HCT116 (cell line): ENCODE results near the gene SGF29. TPM values are rescaled to one million over a fixed set of nuclear protein-coding genes. Genes with fewer than 3 reads are reported as not detected.
A peak's percentile ranks its signal among the peaks of the same experiment; 100 is the strongest.
"Not testable (repeated sequence)": the region's sequence is repeated elsewhere in the genome, so short reads cannot be mapped to it uniquely, and the experiment has no call there.

Experiments
- ATAC-seq: fragments of 200-7000 bp; cut with Tn5 transposase; 2 replicates; pipeline ENCODE4 v1.9.1; 2020; ENCODE audit warnings: mild to moderate bottlenecking, moderate library complexity
- BruUV-seq: library from RNA; stranded (reverse); fragments of 400-500 nt; replicated peaks from 2 replicates; lab custom pipeline; 2021; lab: Mats Ljungman, UMichigan
- CTCF ChIA-PET: fragments of 300-600 bp; sonication (Branson Sonifier 250); formaldehyde crosslinking; loops from one replicate; lab custom pipeline; 2021; ENCODE audit warnings: antibody characterized with exemption; lab: Charles Lee
- POLR2A ChIA-PET: fragments of 300-600, 350-600 bp; sonication (Branson Sonifier 250); formaldehyde crosslinking; loops from one replicate; lab custom pipeline; 2021; ENCODE audit warnings: antibody characterized with exemption; lab: Charles Lee
- RAD21 ChIA-PET, 2 experiments: fragments of 300-600 bp; sonication (Branson Sonifier 250); formaldehyde crosslinking; loops; one replicate each; lab custom pipeline; 2023; ENCODE audit warnings: low total read pairs in 2 of 2; ENCODE audit not compliant: uncharacterized antibody in 2 of 2, unreplicated experiment in 2 of 2, low non-redundant PET in 1 of 2; lab: Charles Lee
- DNase-seq: peaks from one replicate; pipeline ENCODE4 v3.0.0-alpha.2; 2010; ENCODE audit warnings: low read depth, low spot score
- H2AFZ ChIP-seq: fragments of 200-600 bp; shearing (Covaris generic), sonication (generic); 2 replicates; pipeline ENCODE4 v1.6.1; 2017; ENCODE audit warnings: low read depth, mixed run types, mixed read lengths, antibody characterized with exemption, low read length; ENCODE audit not compliant: poor library complexity, severe bottlenecking
- H3K27ac ChIP-seq: 2 replicates; pipeline ENCODE4 v1.5.1; 2012; ENCODE audit warnings: low read depth, low read length
- H3K27me3 ChIP-seq: fragments of 200-600 bp; sonication (generic); 2 replicates; pipeline ENCODE4 v1.6.1; 2016; ENCODE audit warnings: mixed run types, low read length, mixed read lengths; ENCODE audit not compliant: insufficient read depth
- H3K36me3 ChIP-seq, 2 experiments: fragments of 200-500 bp in 1 of 2; fragments of 200-600 bp in 1 of 2; sonication (Bioruptor generic) in 1 of 2; sonication (generic) in 1 of 2; 2 replicates each; pipeline versions ENCODE4 v1.5.1 to v1.6.1; 2014 to 2016; ENCODE audit warnings: low read length in 2 of 2, inconsistent platforms in 1 of 2, mixed read lengths in 1 of 2, mixed run types in 1 of 2; ENCODE audit not compliant: insufficient read depth in 2 of 2, control insufficient read depth in 1 of 2
- H3K4me1 ChIP-seq, 2 experiments: fragments of 200-600 bp in 1 of 2; sonication (generic) in 1 of 2; 2 replicates each; pipeline versions ENCODE4 v1.5.1 to v1.6.1; 2012 to 2017; ENCODE audit warnings: low read length in 2 of 2, inconsistent platforms in 1 of 2, mild to moderate bottlenecking in 1 of 2, mixed read lengths in 1 of 2, mixed run types in 1 of 2, moderate library complexity in 1 of 2; ENCODE audit not compliant: insufficient read depth in 2 of 2, control insufficient read depth in 1 of 2
- H3K4me2 ChIP-seq: fragments of 200-600 bp; sonication (generic); 2 replicates; pipeline ENCODE4 v1.6.1; 2017; ENCODE audit warnings: mixed run types, low read length, mixed read lengths
- H3K4me3 ChIP-seq, 2 experiments: fragments of 200-600 bp in 1 of 2; sonication (generic) in 1 of 2; replicated peaks in 1 of 2; 2 replicates each; pipeline ENCODE4 v1.5.1; 2011 to 2016; ENCODE audit warnings: low read length in 2 of 2, control low read depth in 1 of 2, low read depth in 1 of 2, mild to moderate bottlenecking in 1 of 2, mixed read lengths in 1 of 2, mixed run types in 1 of 2
- H3K79me2 ChIP-seq: fragments of 200-600 bp; sonication (generic); 2 replicates; pipeline ENCODE4 v1.6.1; 2017; ENCODE audit warnings: mild to moderate bottlenecking, mixed run types, low read length, moderate library complexity, mixed read lengths; ENCODE audit not compliant: insufficient read depth
- H3K9ac ChIP-seq: fragments of 200-600 bp; sonication (generic); 2 replicates; pipeline ENCODE4 v1.6.1; 2016; ENCODE audit warnings: low read length, mixed read lengths
- H3K9me2 ChIP-seq: fragments of 200-600 bp; sonication (generic), shearing (Covaris generic); 2 replicates; pipeline ENCODE4 v1.6.1; 2017; ENCODE audit warnings: mixed run types, mild to moderate bottlenecking, moderate library complexity; ENCODE audit not compliant: insufficient read depth
- H3K9me3 ChIP-seq, 2 experiments: fragments of 200-500 bp in 1 of 2; fragments of 200-600 bp in 1 of 2; sonication (Bioruptor generic) in 1 of 2; sonication (generic) in 1 of 2; 2 replicates each; pipeline ENCODE4 v1.6.1; 2014 to 2017; ENCODE audit warnings: low read length in 2 of 2, mixed read lengths in 2 of 2, inconsistent platforms in 1 of 2, low read depth in 1 of 2, mild to moderate bottlenecking in 1 of 2, mixed run types in 1 of 2, moderate library complexity in 1 of 2; ENCODE audit not compliant: control insufficient read depth in 1 of 2, insufficient read depth in 1 of 2
- H4K20me1 ChIP-seq: fragments of 200-600 bp; sonication (generic), shearing (Covaris generic); 2 replicates; pipeline ENCODE4 v1.6.1; 2017; ENCODE audit warnings: mixed run types, mild to moderate bottlenecking, moderate library complexity; ENCODE audit not compliant: insufficient read depth
- intact Hi-C: fragments of 100-400 bp; cut with micrococcal nuclease; formaldehyde crosslinking; loops from 2 replicates; pipeline ENCODE4 v1.10.0; 2022
- total RNA-seq: library from RNA; stranded (reverse); gene quantifications from one replicate; pipeline ENCODE4 v1.2.1, GENCODE V29; 2021; ENCODE audit not compliant: unreplicated experiment

The SGF29 gene
- total RNA-seq, 1 experiment from 2014 or later = 19.7 TPM

- DNase-seq, H3K27ac ChIP-seq, H3K9me2 ChIP-seq, H3K9ac ChIP-seq, H3K36me3 ChIP-seq, BruUV-seq, POLR2A ChIA-PET, H2AFZ ChIP-seq, CTCF ChIA-PET, H3K27me3 ChIP-seq, H3K4me3 ChIP-seq, H3K4me2 ChIP-seq, H3K79me2 ChIP-seq, H4K20me1 ChIP-seq, intact Hi-C loops, RAD21 ChIA-PET, ATAC-seq, H3K9me3 ChIP-seq: not testable (repeated sequence)
- H3K4me1 ChIP-seq = peaks cover 7 to 18% of the 10 kb centered on the region in 2 experiments; a peak in 3 of 4 replicates
Measured at GRCh38 chr16:28607681-28608495, 54.2 kb downstream of the SGF29 start.

- H3K79me2 ChIP-seq, H3K9ac ChIP-seq, H3K4me2 ChIP-seq, RAD21 ChIA-PET, CTCF ChIA-PET, H2AFZ ChIP-seq, H4K20me1 ChIP-seq, BruUV-seq, H3K36me3 ChIP-seq, ATAC-seq, H3K27ac ChIP-seq, H3K4me3 ChIP-seq, H3K27me3 ChIP-seq, POLR2A ChIA-PET, DNase-seq, intact Hi-C loops, H3K9me3 ChIP-seq, H3K9me2 ChIP-seq: not testable (repeated sequence)
- H3K4me1 ChIP-seq = peaks cover 7 to 18% of the 10 kb centered on the region in 2 experiments; a peak in 3 of 4 replicates
Measured at GRCh38 chr16:28608496-28608808, 54.7 kb downstream of the SGF29 start.

- H2AFZ ChIP-seq, H3K9me3 ChIP-seq, H3K27me3 ChIP-seq, H3K9me2 ChIP-seq, H3K79me2 ChIP-seq, H4K20me1 ChIP-seq, BruUV-seq, intact Hi-C loops, DNase-seq, H3K36me3 ChIP-seq: not testable (repeated sequence)
- POLR2A ChIA-PET = interaction anchor here (1.0 to 2.0 kb wide), 2 partner anchors 12 to 14 kb away, joined by 3 to 7 read pairs; partner anchors contain the start of gene SULT1A2
- CTCF ChIA-PET = interaction anchor here (1.6 kb wide), 1 partner anchor 282 kb away, joined by 4 read pairs; no protein-coding TSS in a partner anchor
- H3K4me3 ChIP-seq = peak overlapping the region; percentile 34 to 55
- RAD21 ChIA-PET = interaction anchor here in 1 of 2 experiments (1.0 kb wide), 1 partner anchor 12 kb away, joined by 3 read pairs; the partner anchor contains the start of gene SULT1A2
- H3K4me2 ChIP-seq = peak overlapping the region; percentile 66
- ATAC-seq = 0 out of 2 replicates have a peak, but pooled peaks have one; percentile 3
- H3K27ac ChIP-seq = peak overlapping the region; percentile 65
- peaks cover 7 to 18% of the 10 kb centered on the region in 2 experiments; a peak in 3 of 4 replicates for H3K4me1 ChIP-seq
- peak overlapping the region; percentile 48; the same call in 1 of the 2 replicates for H3K9ac ChIP-seq
Measured at GRCh38 chr16:28608867-28609596, 55.3 kb downstream of the SGF29 start.
